ENCODE data around the gene ZNF740. TPM values are rescaled to one million over a fixed set of nuclear protein-coding genes. Genes with fewer than 3 reads are reported as not detected.
"Not testable (repeated sequence)": the region's sequence is repeated elsewhere in the genome, so short reads cannot be mapped to it uniquely, and the experiment has no call there.

The ZNF740 gene
- polyA plus RNA-seq, 1 donor, result 82.9 TPM

GRCh38 chr12:53171725-53172329 lies 8.7 kb upstream of the ZNF740 start:
- DNase-seq, result peak; percentile 55

GRCh38 chr12:53172352-53172751 lies 8.2 kb upstream of the ZNF740 start:
- no peak for DNase-seq

GRCh38 chr12:53173085-53173715 lies 7.3 kb upstream of the ZNF740 start:
- no peak for DNase-seq

GRCh38 chr12:53174881-53175491 lies 5.5 kb upstream of the ZNF740 start:
- no peak for DNase-seq

GRCh38 chr12:53176750-53177149 lies 3.8 kb upstream of the ZNF740 start:
- no peak for DNase-seq

- not testable (repeated sequence) for DNase-seq
Measured at GRCh38 chr12:53177447-53177846, 3.1 kb upstream of the ZNF740 start.

- not testable (repeated sequence) for DNase-seq
Measured at GRCh38 chr12:53178803-53179202, 1.7 kb upstream of the ZNF740 start.

- DNase-seq, result no peak
Measured at GRCh38 chr12:53179687-53180219, 769 bp upstream of the ZNF740 start.

GRCh38 chr12:53180931-53181645 lies 566 bp downstream of the ZNF740 start:
- DNase-seq, result peak; percentile 19

- DNase-seq, result no peak
Measured at GRCh38 chr12:53181935-53182334, 1.4 kb downstream of the ZNF740 start.

GRCh38 chr12:53182903-53183302 lies 2.4 kb downstream of the ZNF740 start:
- no peak for DNase-seq

- DNase-seq, result no peak
Measured at GRCh38 chr12:53184828-53185227, 4.3 kb downstream of the ZNF740 start.

- DNase-seq, result no peak
Measured at GRCh38 chr12:53185582-53186153, 5.1 kb downstream of the ZNF740 start.

GRCh38 chr12:53186745-53187144 lies 6.2 kb downstream of the ZNF740 start:
- DNase-seq, result no peak

GRCh38 chr12:53187145-53187899 lies 6.8 kb downstream of the ZNF740 start:
- no peak for DNase-seq

- DNase-seq, result peak; percentile 19
Measured at GRCh38 chr12:53190108-53190729, 9.7 kb downstream of the ZNF740 start.

GRCh38 chr12:53191096-53191884 lies 10.8 kb downstream of the ZNF740 start:
- no peak for DNase-seq

GRCh38 chr12:53191885-53192530 lies 11.5 kb downstream of the ZNF740 start:
- DNase-seq, result no peak

- DNase-seq, result no peak
Measured at GRCh38 chr12:53192531-53193021, 12.1 kb downstream of the ZNF740 start.

GRCh38 chr12:53193040-53193439 lies 12.5 kb downstream of the ZNF740 start:
- DNase-seq, result no peak

Data from left kidney (tissue), 2 donors.